GM23338 (cell line): ENCODE results near the gene MYO16.

Experiments
- CREB1 ChIP-seq: fragments of 250-450 bp; sonication (Bioruptor Pico); IDR thresholded peaks from 2 replicates; pipeline ENCODE4 v1.5.0; 2020; ENCODE audit warnings: low read depth, mild to moderate bottlenecking, moderate library complexity
- EZH2 ChIP-seq: fragments of 200-600 bp; sonication (generic); IDR thresholded peaks from one replicate; pipeline ENCODE4 v1.8.0; 2017; ENCODE audit warnings: antibody characterized with exemption, mild to moderate bottlenecking, low read depth; ENCODE audit not compliant: unreplicated experiment
- EZH2phosphoT487 ChIP-seq: fragments of 200-600 bp; sonication (generic); IDR thresholded peaks from one replicate; pipeline ENCODE4 v1.8.1; 2018; ENCODE audit warnings: antibody characterized with exemption; ENCODE audit not compliant: unreplicated experiment
- NANOG ChIP-seq: IDR thresholded peaks from 2 replicates; pipeline ENCODE4 v1.6.1; 2016; ENCODE audit warnings: antibody characterized with exemption, borderline replicate concordance
- POLR2AphosphoS5 ChIP-seq: IDR thresholded peaks from 2 replicates; pipeline ENCODE4 v1.6.1; 2016; ENCODE audit warnings: antibody characterized with exemption, low read depth
- TF ChIP-seq, protein P1 (sequence below), 2 experiments: fragments of 200-600 bp in 1 of 2; sonication (generic) in 1 of 2; conservative IDR thresholded peaks; 2 replicates each; pipeline versions ENCODE4 v1.5.1 to v1.6.1; 2016 to 2017; ENCODE audit warnings: antibody characterized with exemption in 2 of 2, low read depth in 2 of 2, mild to moderate bottlenecking in 2 of 2, moderate library complexity in 1 of 2
- TF ChIP-seq, protein P2 (sequence below): IDR thresholded peaks from 2 replicates; pipeline ENCODE4 v1.6.1; 2016; ENCODE audit warnings: antibody characterized with exemption

DNA sequence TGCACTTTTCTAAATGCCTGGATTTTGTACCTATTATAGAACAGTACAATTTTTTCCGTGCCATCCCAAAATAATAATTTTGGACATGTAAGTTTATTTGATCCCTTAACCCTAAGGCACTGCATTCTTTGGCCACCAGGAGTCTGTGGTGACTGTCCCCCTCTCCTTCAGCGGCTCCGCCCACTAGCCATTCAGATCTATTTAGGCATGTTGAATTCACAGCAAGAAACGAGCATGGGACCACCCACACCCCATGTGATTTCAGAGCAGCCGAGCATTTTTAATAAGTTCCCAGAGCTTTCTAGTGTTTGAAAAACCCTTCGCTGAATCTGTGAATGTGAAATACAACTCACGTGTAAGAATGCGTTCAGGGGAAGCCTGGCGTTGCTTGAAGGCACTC, 567.5 kb downstream of the MYO16 start:
- TF ChIP-seq, protein P1, sequence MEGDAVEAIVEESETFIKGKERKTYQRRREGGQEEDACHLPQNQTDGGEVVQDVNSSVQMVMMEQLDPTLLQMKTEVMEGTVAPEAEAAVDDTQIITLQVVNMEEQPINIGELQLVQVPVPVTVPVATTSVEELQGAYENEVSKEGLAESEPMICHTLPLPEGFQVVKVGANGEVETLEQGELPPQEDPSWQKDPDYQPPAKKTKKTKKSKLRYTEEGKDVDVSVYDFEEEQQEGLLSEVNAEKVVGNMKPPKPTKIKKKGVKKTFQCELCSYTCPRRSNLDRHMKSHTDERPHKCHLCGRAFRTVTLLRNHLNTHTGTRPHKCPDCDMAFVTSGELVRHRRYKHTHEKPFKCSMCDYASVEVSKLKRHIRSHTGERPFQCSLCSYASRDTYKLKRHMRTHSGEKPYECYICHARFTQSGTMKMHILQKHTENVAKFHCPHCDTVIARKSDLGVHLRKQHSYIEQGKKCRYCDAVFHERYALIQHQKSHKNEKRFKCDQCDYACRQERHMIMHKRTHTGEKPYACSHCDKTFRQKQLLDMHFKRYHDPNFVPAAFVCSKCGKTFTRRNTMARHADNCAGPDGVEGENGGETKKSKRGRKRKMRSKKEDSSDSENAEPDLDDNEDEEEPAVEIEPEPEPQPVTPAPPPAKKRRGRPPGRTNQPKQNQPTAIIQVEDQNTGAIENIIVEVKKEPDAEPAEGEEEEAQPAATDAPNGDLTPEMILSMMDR (conservative IDR thresholded peaks at IDR 0.05; ENCODE audit: low read depth in 2 of 2) = peak; percentile 45 to 64
- TF ChIP-seq CREB1 (CRISPR knock-in tag) (no peak), POLR2AphosphoS5 (no peak), EZH2 (no peak), EZH2phosphoT487 (no peak), NANOG (no peak)
- TF ChIP-seq, protein P2, sequence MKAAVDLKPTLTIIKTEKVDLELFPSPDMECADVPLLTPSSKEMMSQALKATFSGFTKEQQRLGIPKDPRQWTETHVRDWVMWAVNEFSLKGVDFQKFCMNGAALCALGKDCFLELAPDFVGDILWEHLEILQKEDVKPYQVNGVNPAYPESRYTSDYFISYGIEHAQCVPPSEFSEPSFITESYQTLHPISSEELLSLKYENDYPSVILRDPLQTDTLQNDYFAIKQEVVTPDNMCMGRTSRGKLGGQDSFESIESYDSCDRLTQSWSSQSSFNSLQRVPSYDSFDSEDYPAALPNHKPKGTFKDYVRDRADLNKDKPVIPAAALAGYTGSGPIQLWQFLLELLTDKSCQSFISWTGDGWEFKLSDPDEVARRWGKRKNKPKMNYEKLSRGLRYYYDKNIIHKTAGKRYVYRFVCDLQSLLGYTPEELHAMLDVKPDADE = no peak
